H9 (cell line): ENCODE measurements around the gene SWAP70. TPM values are rescaled to one million over a fixed set of nuclear protein-coding genes. Genes with fewer than 3 reads are reported as not detected.

Experiments
- DNase-seq: peaks from one replicate; pipeline ENCODE4 v3.0.0-alpha.2; 2017
- H2AFZ ChIP-seq: one replicate; pipeline ENCODE4 v1.6.1; 2013; ENCODE audit warnings: mild to moderate bottlenecking, low read length, control low read depth, moderate library complexity
- H2AK5ac ChIP-seq: 2 replicates; pipeline ENCODE4 v1.6.1; 2013; ENCODE audit warnings: low read length, control low read depth, mixed read lengths; ENCODE audit not compliant: insufficient read length
- H2BK120ac ChIP-seq: one replicate; pipeline ENCODE4 v1.6.1; 2013; ENCODE audit warnings: low read depth, mild to moderate bottlenecking, low read length, control low read depth, inconsistent platforms; ENCODE audit not compliant: poor library complexity, severe bottlenecking
- H2BK12ac ChIP-seq: 2 replicates; pipeline ENCODE4 v1.6.1; 2013; ENCODE audit warnings: low read length, control low read depth, mixed read lengths, low read depth; ENCODE audit not compliant: insufficient read length
- H2BK15ac ChIP-seq: 2 replicates; pipeline ENCODE4 v1.6.1; 2013; ENCODE audit warnings: low read depth, low read length, control low read depth
- H2BK20ac ChIP-seq: one replicate; pipeline ENCODE4 v1.6.1; 2013; ENCODE audit warnings: low read depth, mild to moderate bottlenecking, low read length, control low read depth, inconsistent platforms; ENCODE audit not compliant: poor library complexity, severe bottlenecking
- H2BK5ac ChIP-seq: 2 replicates; pipeline ENCODE4 v1.6.1; 2013; ENCODE audit warnings: low read length, control low read depth, mixed read lengths; ENCODE audit not compliant: insufficient read length
- H3K14ac ChIP-seq: 2 replicates; pipeline ENCODE4 v1.6.1; 2013; ENCODE audit warnings: low read length, control low read depth; ENCODE audit not compliant: insufficient read depth
- H3K18ac ChIP-seq: 2 replicates; pipeline ENCODE4 v1.6.1; 2013; ENCODE audit warnings: low read depth, mild to moderate bottlenecking, mixed read lengths, low read length, control low read depth; ENCODE audit not compliant: insufficient read length
- H3K23ac ChIP-seq: 2 replicates; pipeline ENCODE4 v1.6.1; 2013; ENCODE audit warnings: low read length, control low read depth, mixed read lengths, low read depth; ENCODE audit not compliant: insufficient read length
- H3K23me2 ChIP-seq: 2 replicates; pipeline ENCODE4 v1.6.1; 2013; ENCODE audit warnings: low read depth, mild to moderate bottlenecking, mixed read lengths, low read length, control low read depth; ENCODE audit not compliant: insufficient read length, poor library complexity, severe bottlenecking
- H3K27ac ChIP-seq: 2 replicates; pipeline ENCODE4 v1.5.1; 2013; ENCODE audit warnings: low read length, control low read depth, mixed read lengths, low read depth; ENCODE audit not compliant: insufficient read length
- H3K27me3 ChIP-seq: 2 replicates; pipeline ENCODE4 v1.6.1; 2013; ENCODE audit warnings: low read length, control low read depth, inconsistent platforms; ENCODE audit not compliant: insufficient read depth
- H3K4ac ChIP-seq: 2 replicates; pipeline ENCODE4 v1.6.1; 2013; ENCODE audit warnings: low read depth, mild to moderate bottlenecking, control low read depth, inconsistent platforms, low read length, moderate library complexity
- H3K4me1 ChIP-seq: 2 replicates; pipeline ENCODE4 v1.6.1; 2013; ENCODE audit warnings: low read length, control low read depth, inconsistent platforms; ENCODE audit not compliant: insufficient read depth
- H3K4me2 ChIP-seq: 2 replicates; pipeline ENCODE4 v1.6.1; 2013; ENCODE audit warnings: low read length, control low read depth, mixed read lengths; ENCODE audit not compliant: insufficient read length, insufficient read depth
- H3K56ac ChIP-seq: 2 replicates; pipeline ENCODE4 v1.6.1; 2013; ENCODE audit warnings: low read depth, mild to moderate bottlenecking, mixed read lengths, low read length, control low read depth; ENCODE audit not compliant: insufficient read length
- H3K79me1 ChIP-seq: 2 replicates; pipeline ENCODE4 v1.6.1; 2013; ENCODE audit warnings: low read depth, mild to moderate bottlenecking, moderate library complexity, low read length, control low read depth, inconsistent platforms; ENCODE audit not compliant: insufficient read depth, poor library complexity, severe bottlenecking
- H3K79me2 ChIP-seq: 2 replicates; pipeline ENCODE4 v1.6.1; 2013; ENCODE audit warnings: low read length, control low read depth, inconsistent platforms; ENCODE audit not compliant: insufficient read depth
- H3K9ac ChIP-seq: 2 replicates; pipeline ENCODE4 v1.6.1; 2013; ENCODE audit warnings: low read length, control low read depth, mixed read lengths; ENCODE audit not compliant: insufficient read length; ENCODE audit errors: extremely low read depth
- H3K9me3 ChIP-seq: one replicate; pipeline ENCODE4 v1.6.1; 2013; ENCODE audit warnings: low read depth, low read length, inconsistent platforms; ENCODE audit not compliant: control insufficient read depth
- H3T11ph ChIP-seq: one replicate; pipeline ENCODE4 v1.6.1; 2013; ENCODE audit warnings: mild to moderate bottlenecking, low read length, control low read depth, inconsistent platforms
- H4K20me1 ChIP-seq: one replicate; pipeline ENCODE4 v1.6.1; 2013; ENCODE audit not compliant: control insufficient read depth, insufficient read length, insufficient read depth
- H4K5ac ChIP-seq: 2 replicates; pipeline ENCODE4 v1.6.1; 2013; ENCODE audit warnings: low read depth, mild to moderate bottlenecking, mixed read lengths, low read length, control low read depth; ENCODE audit not compliant: insufficient read length
- H4K8ac ChIP-seq: replicated peaks from 2 replicates; pipeline ENCODE4 v1.6.1; 2013; ENCODE audit warnings: low read length, control low read depth, mixed read lengths, low read depth; ENCODE audit not compliant: insufficient read length
- H4K91ac ChIP-seq: 2 replicates; pipeline ENCODE4 v1.6.1; 2013; ENCODE audit warnings: low read depth, mild to moderate bottlenecking, moderate library complexity, mixed read lengths, low read length, control low read depth; ENCODE audit not compliant: insufficient read length
- H3K27ac Mint-ChIP-seq, 3 experiments: 2 replicates in 2 of 3; 3 replicates in 1 of 3; pipeline ENCODE4 v1.8.0; 2020 to 2021; ENCODE audit warnings: mixed read lengths in 3 of 3, mild to moderate bottlenecking in 1 of 3, moderate library complexity in 1 of 3
- H3K27me3 Mint-ChIP-seq: 2 replicates; pipeline ENCODE4 v1.8.0; 2021; ENCODE audit warnings: low read depth, mild to moderate bottlenecking, moderate library complexity, mixed read lengths
- H3K36me3 Mint-ChIP-seq, 3 experiments: 2 replicates in 2 of 3; 3 replicates in 1 of 3; pipeline ENCODE4 v1.8.0; 2020 to 2021; ENCODE audit warnings: low read depth in 3 of 3, mixed read lengths in 3 of 3; ENCODE audit not compliant: insufficient read depth in 1 of 3
- H3K4me1 Mint-ChIP-seq, 2 experiments: 2 replicates each; pipeline ENCODE4 v1.8.0; 2020; ENCODE audit warnings: mixed read lengths in 2 of 2
- H3K4me3 Mint-ChIP-seq, 2 experiments: 2 replicates in 1 of 2; 3 replicates in 1 of 2; pipeline ENCODE4 v1.8.0; 2020 to 2021; ENCODE audit warnings: mild to moderate bottlenecking in 2 of 2, mixed read lengths in 2 of 2, moderate library complexity in 1 of 2
- H3K9me3 Mint-ChIP-seq, 2 experiments: 2 replicates in 1 of 2; 3 replicates in 1 of 2; pipeline ENCODE4 v1.8.0; 2020; ENCODE audit warnings: mild to moderate bottlenecking in 2 of 2, mixed read lengths in 2 of 2, moderate library complexity in 1 of 2
- WGBS: extraction: QIAGEN DNeasy Blood & Tissue Kit; methylation state at CpG from one replicate; pipeline ENCODE4 v1.1.7; 2013; ENCODE audit warnings: missing lambda C conversion rate, low lambda C conversion rate, mixed read lengths; ENCODE audit not compliant: insufficient read length; ENCODE audit errors: extremely low coverage; 5-methylcytosine and 5-hydroxymethylcytosine counted together
- total RNA-seq: library from RNA; stranded (reverse); gene quantifications from 2 replicates; pipeline ENCODE4 v1.2.1, GENCODE V29; 2021
- TF ChIP-seq, protein P1 (sequence below): fragments of 200-600 bp; sonication (generic); conservative IDR thresholded peaks from 3 replicates; pipeline ENCODE4 v1.8.0; 2021; ENCODE audit warnings: antibody characterized with exemption, mild to moderate bottlenecking

The SWAP70 gene
- total RNA-seq, 1 experiment from 2014 or later, result 34.4 TPM

DNA sequence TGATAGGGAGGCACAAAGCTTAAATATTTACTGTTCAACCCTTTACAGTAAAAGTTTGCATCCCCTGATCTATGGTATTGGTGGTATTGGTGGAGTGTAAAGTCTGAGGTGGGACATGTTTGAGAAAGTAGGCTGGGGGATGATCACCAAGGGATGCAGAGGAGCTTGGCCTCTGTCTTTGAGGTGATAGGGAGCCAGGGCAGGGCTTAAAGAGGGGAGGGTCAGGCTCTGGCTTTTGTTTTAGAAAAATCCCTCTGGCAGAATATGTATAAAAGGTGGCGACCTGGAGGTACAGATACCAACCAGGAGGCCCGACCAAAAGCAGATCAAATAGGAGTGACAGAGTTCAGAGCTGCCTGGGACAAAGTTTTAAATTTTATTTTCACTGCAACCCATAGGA, 59.0 kb downstream of the SWAP70 start:
- Mint-ChIP-seq H3K4me1 (peaks cover 15 to 20% of the 10 kb centered on the region in 2 experiments), H3K27ac (peak overlapping the region in 2 of 3 experiments; percentile 9 to 33; a peak in 3 of 7 replicates), H3K36me3 (peaks cover 0 to 21% (median 15%) of the 10 kb centered on the region in 3 experiments; a peak in 5 of 7 replicates), H3K4me3 (no peak overlapping the region), H3K27me3 (no peaks in the 10 kb centered on the region), H3K9me3 (no peaks in the 10 kb centered on the region)
- Histone ChIP-seq H3K27ac (no peak overlapping the region), H3K79me1 (peaks cover 3% of the 10 kb centered on the region), H3K23ac (no peak overlapping the region), H2BK20ac (no peak overlapping the region), H2AK5ac (no peak overlapping the region), H2BK5ac (no peak overlapping the region), H3K14ac (no peak overlapping the region), H3K27me3 (no peaks in the 10 kb centered on the region), H4K5ac (no peak overlapping the region), H2BK15ac (no peak overlapping the region), H2BK120ac (no peak overlapping the region), H2AFZ (no peak overlapping the region), H3K9ac (no peak overlapping the region), H3K4me1 (no peaks in the 10 kb centered on the region), H3K56ac (no peak overlapping the region), H3T11ph (no peak overlapping the region), H3K4ac (no peak overlapping the region), H3K79me2 (no peaks in the 10 kb centered on the region), H4K8ac (no peak overlapping the region), H4K20me1 (no peaks in the 10 kb centered on the region), H3K23me2 (no peaks in the 10 kb centered on the region), H3K18ac (no peak overlapping the region), H2BK12ac (no peak overlapping the region), H3K4me2 (no peak overlapping the region), H3K9me3 (no peaks in the 10 kb centered on the region), H4K91ac (no peak overlapping the region)
- no peak for DNase-seq
- WGBS, result no CpG with 5 or more reads among the region's 2 CpGs
- TF ChIP-seq, protein P1, sequence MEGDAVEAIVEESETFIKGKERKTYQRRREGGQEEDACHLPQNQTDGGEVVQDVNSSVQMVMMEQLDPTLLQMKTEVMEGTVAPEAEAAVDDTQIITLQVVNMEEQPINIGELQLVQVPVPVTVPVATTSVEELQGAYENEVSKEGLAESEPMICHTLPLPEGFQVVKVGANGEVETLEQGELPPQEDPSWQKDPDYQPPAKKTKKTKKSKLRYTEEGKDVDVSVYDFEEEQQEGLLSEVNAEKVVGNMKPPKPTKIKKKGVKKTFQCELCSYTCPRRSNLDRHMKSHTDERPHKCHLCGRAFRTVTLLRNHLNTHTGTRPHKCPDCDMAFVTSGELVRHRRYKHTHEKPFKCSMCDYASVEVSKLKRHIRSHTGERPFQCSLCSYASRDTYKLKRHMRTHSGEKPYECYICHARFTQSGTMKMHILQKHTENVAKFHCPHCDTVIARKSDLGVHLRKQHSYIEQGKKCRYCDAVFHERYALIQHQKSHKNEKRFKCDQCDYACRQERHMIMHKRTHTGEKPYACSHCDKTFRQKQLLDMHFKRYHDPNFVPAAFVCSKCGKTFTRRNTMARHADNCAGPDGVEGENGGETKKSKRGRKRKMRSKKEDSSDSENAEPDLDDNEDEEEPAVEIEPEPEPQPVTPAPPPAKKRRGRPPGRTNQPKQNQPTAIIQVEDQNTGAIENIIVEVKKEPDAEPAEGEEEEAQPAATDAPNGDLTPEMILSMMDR, result no peak
